WTC11 (cell line): Measurements from ENCODE around the gene SYNDIG1. TPM values are rescaled to one million over a fixed set of nuclear protein-coding genes. Genes with fewer than 3 reads are reported as not detected.

Experiments used
- ATAC-seq: fragments of 200-7000 bp; cut with Tn5 transposase; 2 replicates; pipeline ENCODE4 v1.10.0; 2021; ENCODE audit warnings: mild to moderate bottlenecking, moderate library complexity
- CTCF ChIA-PET: fragments of 300-600 bp; sonication (Branson Sonifier 250); formaldehyde crosslinking; loops from one replicate; lab custom pipeline; 2021; ENCODE audit warnings: antibody characterized with exemption; lab: Charles Lee
- POLR2A ChIA-PET: fragments of 350-600 bp; sonication (Branson Sonifier 250); formaldehyde crosslinking; loops from one replicate; lab custom pipeline; 2021; ENCODE audit warnings: antibody characterized with exemption; lab: Charles Lee
- DNase-seq: peaks from one replicate; pipeline ENCODE4 v3.0.0; 2021; ENCODE audit warnings: low spot score
- H3K27ac Mint-ChIP-seq: 2 replicates; pipeline ENCODE4 v1.8.0; 2021; ENCODE audit warnings: mixed read lengths
- H3K27me3 Mint-ChIP-seq: 2 replicates; pipeline ENCODE4 v1.8.0; 2021; ENCODE audit warnings: low read depth, mild to moderate bottlenecking, moderate library complexity, mixed read lengths
- H3K36me3 Mint-ChIP-seq: 2 replicates; pipeline ENCODE4 v1.8.0; 2021; ENCODE audit warnings: mixed read lengths
- H3K4me1 Mint-ChIP-seq: 2 replicates; pipeline ENCODE4 v1.8.0; 2022; ENCODE audit warnings: mixed read lengths
- H3K4me3 Mint-ChIP-seq: 2 replicates; pipeline ENCODE4 v1.8.0; 2021; ENCODE audit warnings: mild to moderate bottlenecking, moderate library complexity, mixed read lengths
- H3K9me3 Mint-ChIP-seq: 2 replicates; pipeline ENCODE4 v1.8.0; 2021; ENCODE audit warnings: mixed read lengths
- ATF1 ChIP-seq: sonication (generic); formaldehyde crosslinking; IDR thresholded peaks from 2 replicates; pipeline ENCODE4 v1.8.1; 2023; ENCODE audit warnings: mild to moderate bottlenecking, moderate library complexity, missing genetic modification reagents
- ATF6 ChIP-seq: sonication (generic); formaldehyde crosslinking; IDR thresholded peaks from 2 replicates; pipeline ENCODE4 v1.8.1; 2023; ENCODE audit warnings: mild to moderate bottlenecking, missing genetic modification reagents
- E2F1 ChIP-seq: sonication (generic); formaldehyde crosslinking; IDR thresholded peaks from 2 replicates; pipeline ENCODE4 v1.8.0; 2022; ENCODE audit warnings: mild to moderate bottlenecking, missing genetic modification reagents
- E2F4 ChIP-seq: sonication (generic); formaldehyde crosslinking; IDR thresholded peaks from 2 replicates; pipeline ENCODE4 v1.8.1; 2022; ENCODE audit warnings: low read depth, mild to moderate bottlenecking, moderate library complexity, missing genetic modification reagents, borderline replicate concordance
- E2F5 ChIP-seq: sonication (generic); formaldehyde crosslinking; IDR thresholded peaks from 2 replicates; pipeline ENCODE4 v1.8.1; 2022; ENCODE audit warnings: mild to moderate bottlenecking, moderate library complexity, missing genetic modification reagents
- ELF4 ChIP-seq: sonication (generic); formaldehyde crosslinking; IDR thresholded peaks from 2 replicates; pipeline ENCODE4 v1.8.1; 2022; ENCODE audit warnings: low read depth, mild to moderate bottlenecking, moderate library complexity, missing genetic modification reagents
- ETV6 ChIP-seq: sonication (generic); formaldehyde crosslinking; IDR thresholded peaks from 2 replicates; pipeline ENCODE4 v1.8.1; 2022; ENCODE audit warnings: mild to moderate bottlenecking, missing genetic modification reagents
- FOXK1 ChIP-seq: sonication (generic); formaldehyde crosslinking; IDR thresholded peaks from 2 replicates; pipeline ENCODE4 v1.8.0; 2022; ENCODE audit warnings: mild to moderate bottlenecking, moderate library complexity, missing genetic modification reagents
- HMGXB4 ChIP-seq: sonication (generic); formaldehyde crosslinking; IDR thresholded peaks from 2 replicates; pipeline ENCODE4 v1.8.1; 2023; ENCODE audit warnings: mild to moderate bottlenecking, moderate library complexity, missing genetic modification reagents
- IRF1 ChIP-seq: sonication (generic); formaldehyde crosslinking; IDR thresholded peaks from 2 replicates; pipeline ENCODE4 v1.8.0; 2023; ENCODE audit warnings: missing genetic modification reagents
- IRF2 ChIP-seq: sonication (generic); formaldehyde crosslinking; IDR thresholded peaks from 2 replicates; pipeline ENCODE4 v1.8.0; 2022; ENCODE audit warnings: low read depth, missing genetic modification reagents, borderline replicate concordance
- MLX ChIP-seq: sonication (generic); formaldehyde crosslinking; IDR thresholded peaks from 2 replicates; pipeline ENCODE4 v1.8.1; 2023; ENCODE audit warnings: mild to moderate bottlenecking, missing genetic modification reagents, moderate library complexity
- NFE2L1 ChIP-seq: sonication (generic); formaldehyde crosslinking; IDR thresholded peaks from 2 replicates; pipeline ENCODE4 v1.8.1; 2023; ENCODE audit warnings: missing genetic modification reagents
- NR3C1 ChIP-seq: sonication (generic); formaldehyde crosslinking; conservative IDR thresholded peaks from 2 replicates; pipeline ENCODE4 v1.8.1; 2023; ENCODE audit warnings: low read depth, mild to moderate bottlenecking, missing genetic modification reagents
- SP1 ChIP-seq: sonication (generic); formaldehyde crosslinking; conservative IDR thresholded peaks from 2 replicates; pipeline ENCODE4 v1.8.1; 2022; ENCODE audit warnings: missing genetic modification reagents
- ZMAT4 ChIP-seq: fragments of 250-450 bp; sonication (Bioruptor Pico); IDR thresholded peaks from 2 replicates; pipeline ENCODE4 v1.9.0; 2021; ENCODE audit warnings: mild to moderate bottlenecking
- ZNF121 ChIP-seq: sonication (generic); formaldehyde crosslinking; IDR thresholded peaks from 2 replicates; pipeline ENCODE4 v1.8.0; 2023; ENCODE audit warnings: missing genetic modification reagents
- ZNF396 ChIP-seq: fragments of 250-450 bp; sonication (Bioruptor Pico); IDR thresholded peaks from 2 replicates; pipeline ENCODE4 v1.8.0; 2021; ENCODE audit warnings: mild to moderate bottlenecking, moderate library complexity, borderline replicate concordance
- ZNF423 ChIP-seq: fragments of 250-450 bp; sonication (Bioruptor Pico); IDR thresholded peaks from 2 replicates; pipeline ENCODE4 v2.1.2; 2022; ENCODE audit warnings: mild to moderate bottlenecking, moderate library complexity
- ZSCAN18 ChIP-seq: fragments of 250-450 bp; sonication (Bioruptor Pico); IDR thresholded peaks from 2 replicates; pipeline ENCODE4 v2.1.2; 2022; ENCODE audit warnings: mild to moderate bottlenecking, moderate library complexity
- total RNA-seq: library from RNA; stranded (reverse); gene quantifications from 3 replicates; pipeline ENCODE4 v1.2.3, GENCODE V29; 2021

SYNDIG1 gene
- total RNA-seq, 1 experiment from 2014 or later: 6.4 TPM

GRCh38 chr20:24565835-24566351 is 96.5 kb downstream of the SYNDIG1 start (continued):
- no peak for TF ChIP-seq ZSCAN18
- TF ChIP-seq ETV6: no peak
- TF ChIP-seq NR3C1 (CRISPR knock-in tag): no peak

GRCh38 chr20:24566656-24567055 is 97.2 kb downstream of the SYNDIG1 start:
- H3K27ac Mint-ChIP-seq: no peak overlapping the region

GRCh38 chr20:24567508-24567907 is 98.1 kb downstream of the SYNDIG1 start:
- ATAC-seq: no peak
- Mint-ChIP-seq H3K4me1 (peaks cover 11% of the 10 kb centered on the region), H3K4me3 (no peak overlapping the region)
- TF ChIP-seq NFE2L1 (CRISPR knock-in tag) (no peak), ZMAT4 (CRISPR knock-in tag) (no peak)
- TF ChIP-seq, all 79 proteins: peak for 0
- no peak overlapping the region for H3K27ac Mint-ChIP-seq
- DNase-seq: no peak
- H3K27me3 Mint-ChIP-seq: no peaks in the 10 kb centered on the region
- ChIA-PET POLR2A (no interaction called here), CTCF (no interaction called here)
- H3K9me3 Mint-ChIP-seq: peaks cover 27% of the 10 kb centered on the region
- peaks cover 21% of the 10 kb centered on the region for H3K36me3 Mint-ChIP-seq

More at GRCh38 chr20:24566656-24567055, 97.2 kb downstream of the SYNDIG1 start:
- no peak for ATAC-seq
- H3K27me3 Mint-ChIP-seq: no peaks in the 10 kb centered on the region
- DNase-seq: no peak
- H3K4me1 Mint-ChIP-seq: peaks cover 11% of the 10 kb centered on the region
- ChIA-PET CTCF (no interaction called here), POLR2A (no interaction called here)
- TF ChIP-seq FOXK1 (CRISPR knock-in tag) (no peak), SP1 (CRISPR knock-in tag) (no peak), IRF1 (no peak), ZNF121 (CRISPR knock-in tag) (no peak), ZNF423 (no peak), ELF4 (CRISPR knock-in tag) (no peak), ZNF396 (CRISPR knock-in tag) (no peak), ATF1 (CRISPR knock-in tag) (no peak)
- H3K36me3 Mint-ChIP-seq: peaks cover 24% of the 10 kb centered on the region
- no peak overlapping the region for H3K4me3 Mint-ChIP-seq
- H3K9me3 Mint-ChIP-seq: peaks cover 30% of the 10 kb centered on the region

- POLR2A ChIA-PET: no interaction called here
- Mint-ChIP-seq H3K4me3 (no peak overlapping the region), H3K27ac (no peak overlapping the region), H3K27me3 (no peaks in the 10 kb centered on the region), H3K4me1 (peaks cover 11% of the 10 kb centered on the region), H3K9me3 (peaks cover 14% of the 10 kb centered on the region), H3K36me3 (peaks cover 9% of the 10 kb centered on the region)
- ATAC-seq: no peak
- no peak for DNase-seq
- no peak for TF ChIP-seq E2F4 (CRISPR knock-in tag)
- TF ChIP-seq IRF2 (CRISPR knock-in tag): no peak
- no peak for TF ChIP-seq SP1 (CRISPR knock-in tag)
- TF ChIP-seq MLX (CRISPR knock-in tag): no peak
- TF ChIP-seq E2F1 (CRISPR knock-in tag): no peak
- no peak for TF ChIP-seq E2F5 (CRISPR knock-in tag)
- no peak for TF ChIP-seq ATF6
- no peak for TF ChIP-seq HMGXB4
- CTCF ChIA-PET: no interaction called here
Observed at GRCh38 chr20:24568842-24569241, 99.4 kb downstream of the SYNDIG1 start.
